ENCODE results near the gene OR10AD1. TPM values are rescaled to one million over a fixed set of nuclear protein-coding genes. Genes with fewer than 3 reads are reported as not detected.

OR10AD1 gene
- total RNA-seq, 4 donors from 2014 or later: not detected

DNA sequence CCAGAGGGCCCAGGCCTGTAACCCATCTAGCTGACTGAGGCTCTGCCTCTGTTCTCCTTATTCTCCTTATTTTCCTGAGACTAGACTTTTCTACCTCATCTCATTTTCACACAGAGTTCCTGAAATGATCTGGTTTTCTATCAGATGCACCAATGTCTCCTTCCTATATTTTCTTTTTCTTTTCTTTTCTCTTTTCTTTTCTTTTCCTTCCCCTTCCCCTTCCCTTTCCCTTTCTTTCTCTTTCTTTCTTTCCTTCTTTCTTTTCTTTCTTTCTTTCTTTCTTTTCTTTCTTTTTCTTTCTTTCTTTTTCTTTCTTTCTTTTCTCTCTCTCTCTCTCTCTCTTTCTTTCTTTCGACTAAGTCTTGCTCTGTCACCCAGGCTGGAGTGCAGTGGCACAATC, 22.7 kb downstream of the OR10AD1 start:
- no peaks in the 10 kb centered on the region for H3K9me3 ChIP-seq
- DNase-seq (ENCODE audit: low spot score in 2 of 2): no peak
- H3K4me3 ChIP-seq: no peak overlapping the region
- no peak overlapping the region for H3K27ac ChIP-seq
- H3K27me3 ChIP-seq: peaks cover 54% of the 10 kb centered on the region
- H3K36me3 ChIP-seq: no peaks in the 10 kb centered on the region
- 91% methylated on average over 1 of the region's 1 CpG for WGBS
- no peak for TF ChIP-seq POLR2AphosphoS5 (IDR thresholded peaks at IDR 0.05)
- TF ChIP-seq, protein P1, sequence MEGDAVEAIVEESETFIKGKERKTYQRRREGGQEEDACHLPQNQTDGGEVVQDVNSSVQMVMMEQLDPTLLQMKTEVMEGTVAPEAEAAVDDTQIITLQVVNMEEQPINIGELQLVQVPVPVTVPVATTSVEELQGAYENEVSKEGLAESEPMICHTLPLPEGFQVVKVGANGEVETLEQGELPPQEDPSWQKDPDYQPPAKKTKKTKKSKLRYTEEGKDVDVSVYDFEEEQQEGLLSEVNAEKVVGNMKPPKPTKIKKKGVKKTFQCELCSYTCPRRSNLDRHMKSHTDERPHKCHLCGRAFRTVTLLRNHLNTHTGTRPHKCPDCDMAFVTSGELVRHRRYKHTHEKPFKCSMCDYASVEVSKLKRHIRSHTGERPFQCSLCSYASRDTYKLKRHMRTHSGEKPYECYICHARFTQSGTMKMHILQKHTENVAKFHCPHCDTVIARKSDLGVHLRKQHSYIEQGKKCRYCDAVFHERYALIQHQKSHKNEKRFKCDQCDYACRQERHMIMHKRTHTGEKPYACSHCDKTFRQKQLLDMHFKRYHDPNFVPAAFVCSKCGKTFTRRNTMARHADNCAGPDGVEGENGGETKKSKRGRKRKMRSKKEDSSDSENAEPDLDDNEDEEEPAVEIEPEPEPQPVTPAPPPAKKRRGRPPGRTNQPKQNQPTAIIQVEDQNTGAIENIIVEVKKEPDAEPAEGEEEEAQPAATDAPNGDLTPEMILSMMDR (IDR thresholded peaks at IDR 0.05): no peak
- TF ChIP-seq POLR2A (IDR thresholded peaks at IDR 0.05): no peak
- no peak for TF ChIP-seq EP300 (IDR thresholded peaks at IDR 0.05)
- peaks cover 37% of the 10 kb centered on the region for H3K4me1 ChIP-seq

DNA sequence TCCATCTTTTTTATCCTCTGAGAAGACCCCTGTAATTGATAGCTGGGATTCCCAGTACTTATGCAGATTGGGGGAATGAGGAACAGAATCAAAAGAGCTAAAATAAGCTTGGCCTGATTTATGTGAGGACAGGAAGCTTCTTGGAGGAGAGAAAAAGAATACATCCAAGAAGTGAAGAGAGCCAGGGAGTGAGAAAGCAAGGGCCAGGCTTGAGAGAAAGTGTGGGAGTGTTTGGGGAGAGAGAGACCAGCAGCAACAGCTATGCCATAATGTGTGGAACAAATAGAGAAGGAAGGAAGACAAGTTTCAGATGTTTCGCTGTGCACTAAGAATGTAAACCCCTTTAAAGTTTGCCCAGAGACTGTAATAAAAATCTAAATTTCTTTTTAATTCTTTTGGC, 23.6 kb downstream of the OR10AD1 start:
- H3K36me3 ChIP-seq: no peaks in the 10 kb centered on the region
- H3K9me3 ChIP-seq: no peaks in the 10 kb centered on the region
- H3K4me3 ChIP-seq: no peak overlapping the region
- H3K27ac ChIP-seq: no peak overlapping the region
- peaks cover 45% of the 10 kb centered on the region for H3K27me3 ChIP-seq
- DNase-seq (ENCODE audit: low spot score in 2 of 2): no peak
- peaks cover 27% of the 10 kb centered on the region for H3K4me1 ChIP-seq
- WGBS: 86% methylated on average over 1 of the region's 1 CpG
- TF ChIP-seq, protein P1 (IDR thresholded peaks at IDR 0.05): no peak

DNA sequence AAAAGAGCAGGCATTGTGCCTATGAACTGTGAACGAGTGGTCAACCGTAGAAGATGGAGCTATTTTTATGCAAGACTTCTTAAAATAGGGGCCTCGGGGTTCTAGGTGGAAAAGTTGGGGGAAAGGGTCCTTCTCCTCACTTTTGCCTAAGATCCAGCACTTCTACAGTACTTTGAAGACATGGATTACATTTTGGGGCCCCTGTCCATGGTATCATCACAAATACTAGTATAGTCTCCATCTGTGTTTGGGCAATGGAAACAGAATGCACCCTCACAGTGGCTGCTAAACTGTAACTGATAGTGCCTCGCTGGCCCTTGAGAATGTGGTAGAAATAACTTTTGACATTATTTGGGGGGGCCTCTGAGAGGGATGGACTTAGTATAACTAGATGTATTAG, 25.1 kb downstream of the OR10AD1 start:
- TF ChIP-seq, protein P1 (IDR thresholded peaks at IDR 0.05): no peak
- no peak overlapping the region for H3K27ac ChIP-seq
- 87% methylated on average over 4 of the region's 4 CpGs for WGBS
- H3K4me1 ChIP-seq: peaks cover 12% of the 10 kb centered on the region
- peaks cover 30% of the 10 kb centered on the region for H3K27me3 ChIP-seq
- H3K9me3 ChIP-seq: no peaks in the 10 kb centered on the region
- no peak overlapping the region for H3K4me3 ChIP-seq
- no peaks in the 10 kb centered on the region for H3K36me3 ChIP-seq
- DNase-seq (ENCODE audit: low spot score in 2 of 2): no peak

DNA sequence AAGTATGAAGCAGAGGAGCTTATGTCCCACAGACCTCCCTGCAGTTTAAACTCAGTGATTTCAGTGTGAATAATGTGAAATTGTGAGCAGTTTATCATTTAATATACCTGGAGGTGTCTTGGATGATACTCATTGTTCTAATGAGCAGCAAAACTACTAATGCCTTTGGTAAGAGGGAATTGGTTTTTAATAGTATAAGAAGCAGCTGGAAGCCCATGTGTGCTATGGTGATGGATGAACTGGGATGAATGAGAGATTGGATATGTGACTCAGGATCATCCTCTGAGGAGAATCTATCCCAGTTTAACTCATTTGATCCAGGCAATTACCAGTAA, 26.7 kb downstream of the OR10AD1 start:
- Histone ChIP-seq H3K27me3 (peaks cover 16% of the 10 kb centered on the region), H3K36me3 (no peaks in the 10 kb centered on the region), H3K9me3 (no peaks in the 10 kb centered on the region), H3K4me3 (no peak overlapping the region), H3K27ac (no peak overlapping the region), H3K4me1 (peaks cover 4% of the 10 kb centered on the region)
- no peak for DNase-seq (ENCODE audit: low spot score in 2 of 2)
- TF ChIP-seq EP300 (IDR thresholded peaks at IDR 0.05) (no peak), POLR2A (IDR thresholded peaks at IDR 0.05) (no peak), POLR2AphosphoS5 (IDR thresholded peaks at IDR 0.05) (no peak)
- TF ChIP-seq, protein P1 (IDR thresholded peaks at IDR 0.05): no peak

DNA sequence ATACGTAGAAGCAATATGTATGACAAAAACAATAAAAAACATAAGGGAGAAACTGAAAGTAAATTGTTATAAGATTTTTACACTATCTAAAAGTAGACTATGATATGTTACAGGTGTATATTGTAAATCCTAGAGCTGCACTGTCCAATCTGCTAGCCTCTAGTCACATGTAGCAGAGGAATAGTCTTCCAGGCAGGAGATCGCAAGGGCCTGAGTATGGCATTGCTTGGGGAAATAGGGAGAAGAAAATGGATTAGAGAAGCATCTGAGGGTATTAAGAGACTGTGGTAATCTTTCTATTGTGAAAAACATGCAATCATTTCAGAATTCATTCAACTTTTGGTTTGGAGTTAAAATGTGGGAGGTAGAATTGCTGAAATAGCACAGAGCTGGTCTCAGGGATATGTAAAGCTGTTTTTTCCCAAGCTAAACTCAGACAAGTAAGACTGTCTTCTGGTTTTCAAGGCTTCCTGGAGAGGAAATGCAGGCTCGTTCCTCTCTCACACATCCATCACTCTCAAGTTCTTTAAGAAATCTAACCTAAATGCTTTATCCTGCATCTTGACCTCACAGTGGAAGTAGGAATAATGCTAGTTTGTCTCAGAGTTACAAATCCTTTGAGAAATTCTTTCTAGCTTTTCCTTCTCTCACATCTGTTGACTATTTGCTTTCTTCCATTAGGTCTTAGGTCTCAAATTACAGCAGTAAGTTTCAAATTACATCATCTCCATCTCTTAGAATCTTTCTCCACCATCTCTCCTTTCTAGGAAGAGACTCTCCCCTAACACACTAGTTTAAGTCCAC, 27.3 kb downstream of the OR10AD1 start:
- Histone ChIP-seq H3K4me3 (no peak overlapping the region), H3K4me1 (peaks cover 4% of the 10 kb centered on the region), H3K27ac (no peak overlapping the region), H3K27me3 (peaks cover 12% of the 10 kb centered on the region), H3K36me3 (no peaks in the 10 kb centered on the region), H3K9me3 (no peaks in the 10 kb centered on the region)
- 56% methylated on average over 3 of the region's 3 CpGs for WGBS
- TF ChIP-seq POLR2AphosphoS5 (IDR thresholded peaks at IDR 0.05) (no peak), POLR2A (IDR thresholded peaks at IDR 0.05) (no peak), EP300 (IDR thresholded peaks at IDR 0.05) (no peak)
- TF ChIP-seq, protein P1 (IDR thresholded peaks at IDR 0.05): no peak
- DNase-seq (ENCODE audit: low spot score in 2 of 2): no peak
